Keratinocyte (primary cell): ENCODE results near the gene ALG14.

ENCODE experiments used
- EZH2 ChIP-seq: IDR thresholded peaks from one replicate; pipeline ENCODE4 v1.6.1; 2012; ENCODE audit warnings: inconsistent platforms, mild to moderate bottlenecking, low read length, moderate library complexity
- TF ChIP-seq, protein P1 (sequence below), 3 experiments: IDR thresholded peaks in 1 of 3; conservative IDR thresholded peaks in 1 of 3; optimal IDR thresholded peaks in 1 of 3; 2 replicates in 2 of 3; 3 replicates in 1 of 3; pipeline versions ENCODE3 to v1.5.1; 2011; ENCODE audit warnings: low read length in 3 of 3, mild to moderate bottlenecking in 3 of 3, moderate library complexity in 2 of 3, control low read depth in 1 of 3, inconsistent platforms in 1 of 3; ENCODE audit not compliant: insufficient read depth in 2 of 3; ENCODE audit errors: extremely low read depth in 1 of 3

DNA sequence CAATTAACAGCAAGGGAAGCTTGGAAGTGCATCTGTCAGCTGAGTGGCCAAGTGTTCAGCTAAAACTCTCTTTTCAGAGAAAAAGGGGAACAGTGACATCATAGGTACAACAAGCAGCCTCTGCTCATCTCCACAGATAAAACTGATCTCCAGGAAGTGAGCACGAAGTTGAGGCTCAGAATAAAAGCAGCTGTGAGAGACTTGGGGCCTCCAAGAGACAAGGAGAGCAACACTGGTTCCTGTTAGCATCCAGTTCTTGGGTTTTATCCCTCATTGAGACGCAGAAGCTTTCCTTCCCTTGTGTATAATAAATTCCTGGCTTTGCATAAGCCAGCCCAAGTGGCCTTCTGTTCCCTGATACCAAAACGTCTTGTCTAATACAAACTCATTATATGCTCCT lies 125.9 kb downstream of the ALG14 start:
- TF ChIP-seq, protein P1, sequence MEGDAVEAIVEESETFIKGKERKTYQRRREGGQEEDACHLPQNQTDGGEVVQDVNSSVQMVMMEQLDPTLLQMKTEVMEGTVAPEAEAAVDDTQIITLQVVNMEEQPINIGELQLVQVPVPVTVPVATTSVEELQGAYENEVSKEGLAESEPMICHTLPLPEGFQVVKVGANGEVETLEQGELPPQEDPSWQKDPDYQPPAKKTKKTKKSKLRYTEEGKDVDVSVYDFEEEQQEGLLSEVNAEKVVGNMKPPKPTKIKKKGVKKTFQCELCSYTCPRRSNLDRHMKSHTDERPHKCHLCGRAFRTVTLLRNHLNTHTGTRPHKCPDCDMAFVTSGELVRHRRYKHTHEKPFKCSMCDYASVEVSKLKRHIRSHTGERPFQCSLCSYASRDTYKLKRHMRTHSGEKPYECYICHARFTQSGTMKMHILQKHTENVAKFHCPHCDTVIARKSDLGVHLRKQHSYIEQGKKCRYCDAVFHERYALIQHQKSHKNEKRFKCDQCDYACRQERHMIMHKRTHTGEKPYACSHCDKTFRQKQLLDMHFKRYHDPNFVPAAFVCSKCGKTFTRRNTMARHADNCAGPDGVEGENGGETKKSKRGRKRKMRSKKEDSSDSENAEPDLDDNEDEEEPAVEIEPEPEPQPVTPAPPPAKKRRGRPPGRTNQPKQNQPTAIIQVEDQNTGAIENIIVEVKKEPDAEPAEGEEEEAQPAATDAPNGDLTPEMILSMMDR (optimal IDR thresholded peaks at IDR 0.05 in 1 of 3, IDR thresholded peaks at IDR 0.05 in 1 of 3, conservative IDR thresholded peaks at IDR 0.05 in 1 of 3; ENCODE audit: extremely low read depth in 1 of 3, insufficient read depth in 2 of 3, low read length in 3 of 3), result no peak
- TF ChIP-seq EZH2, result no peak
